HG02588 (cell line): ENCODE data around the gene THBS4.
A peak's percentile ranks its signal among the peaks of the same experiment; 100 is the strongest.
"Not testable (repeated sequence)": the region's sequence is repeated elsewhere in the genome, so short reads cannot be mapped to it uniquely, and the experiment has no call there.

Experiments used
- ATAC-seq: cut with Tn5 transposase; IDR thresholded peaks from one replicate; pipeline ENCODE4 v1.9.1; 2021; ENCODE audit warnings: mild to moderate bottlenecking, moderate library complexity; ENCODE audit not compliant: unreplicated experiment

THBS4 gene

DNA sequence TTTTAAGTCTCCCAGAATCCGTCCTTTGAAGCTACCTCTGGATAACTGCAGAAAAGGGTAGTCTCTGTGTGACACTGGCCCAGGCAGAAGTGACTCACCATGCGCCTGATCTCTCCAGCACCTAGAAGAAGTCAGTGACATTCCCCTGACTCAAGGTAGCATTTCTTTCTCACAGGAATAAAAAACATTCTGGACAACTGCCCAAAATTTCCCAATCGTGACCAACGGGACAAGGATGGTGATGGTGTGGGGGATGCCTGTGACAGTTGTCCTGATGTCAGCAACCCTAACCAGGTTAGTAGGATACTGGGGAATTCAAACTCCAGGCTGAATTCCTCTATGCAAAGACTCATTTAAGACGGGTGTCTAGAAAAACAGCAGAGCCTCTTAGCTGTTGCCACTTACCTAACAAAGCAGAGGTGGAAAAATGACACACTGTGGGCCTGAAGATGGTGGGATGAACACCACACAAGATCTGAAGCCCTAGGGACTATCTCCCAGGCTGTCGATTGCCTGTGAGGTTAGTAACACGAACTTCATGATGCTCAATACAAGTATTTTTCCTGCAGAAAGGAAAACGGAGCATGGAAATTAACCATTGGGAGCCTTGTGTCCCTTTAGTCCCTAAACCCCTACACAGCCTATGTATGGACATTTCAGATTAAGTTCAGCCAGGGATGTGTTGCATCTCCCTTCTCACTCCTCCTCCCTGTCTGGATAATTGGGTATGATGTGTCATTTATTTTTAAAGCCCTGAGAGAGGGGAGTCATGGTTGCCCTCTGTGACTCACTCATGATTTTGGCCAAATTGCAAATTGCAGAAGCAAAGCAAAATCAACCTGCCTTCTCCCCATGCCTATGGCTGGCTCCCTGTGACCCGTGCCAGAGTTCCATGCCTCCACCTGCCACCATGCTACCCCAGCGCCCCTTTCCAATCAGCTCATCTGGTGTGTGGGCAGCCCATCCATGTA, 37.2 kb downstream of the THBS4 start:
- ATAC-seq: no peak

DNA sequence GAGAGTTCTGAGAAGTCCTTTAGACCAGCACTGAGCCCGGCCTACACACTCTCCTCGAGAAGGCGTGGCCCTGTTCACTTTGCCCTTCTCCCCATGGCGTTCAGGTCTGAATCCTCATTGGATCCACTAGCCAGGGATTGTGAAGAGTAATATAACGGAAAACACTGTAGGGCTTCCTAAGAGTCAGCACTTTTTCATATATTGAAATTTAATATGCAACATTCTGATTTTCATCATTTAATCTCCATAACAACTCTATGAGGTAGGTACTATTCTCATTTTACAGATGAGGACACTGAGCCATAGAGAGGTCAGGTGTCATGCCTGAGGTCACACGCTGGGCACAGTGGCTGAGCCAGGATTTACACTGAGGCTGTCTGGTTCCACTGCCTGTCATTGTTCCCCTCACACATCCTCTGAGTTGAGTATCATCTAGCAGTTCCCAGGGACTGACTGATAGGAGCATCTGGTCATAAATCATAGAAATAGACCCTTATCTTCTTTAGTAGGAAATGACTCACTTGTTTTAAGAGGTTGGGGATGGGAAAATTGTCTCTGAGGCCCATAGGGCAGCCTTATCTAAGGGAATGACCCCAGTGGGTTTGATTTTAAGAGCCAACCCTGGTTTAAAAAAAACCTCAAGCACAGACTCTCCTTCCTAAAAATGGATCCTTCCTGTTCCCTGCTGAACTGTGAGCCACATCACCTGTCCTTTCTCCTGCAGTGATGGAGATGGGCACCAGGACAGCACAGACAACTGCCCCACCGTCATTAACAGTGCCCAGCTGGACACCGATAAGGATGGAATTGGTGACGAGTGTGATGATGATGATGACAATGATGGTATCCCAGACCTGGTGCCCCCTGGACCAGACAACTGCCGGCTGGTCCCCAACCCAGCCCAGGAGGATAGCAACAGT, 41.2 kb downstream of the THBS4 start:
- no peak for ATAC-seq

GRCh38 chr5:80077051-80077714, 42.0 kb downstream of the THBS4 start:
- no peak for ATAC-seq

DNA sequence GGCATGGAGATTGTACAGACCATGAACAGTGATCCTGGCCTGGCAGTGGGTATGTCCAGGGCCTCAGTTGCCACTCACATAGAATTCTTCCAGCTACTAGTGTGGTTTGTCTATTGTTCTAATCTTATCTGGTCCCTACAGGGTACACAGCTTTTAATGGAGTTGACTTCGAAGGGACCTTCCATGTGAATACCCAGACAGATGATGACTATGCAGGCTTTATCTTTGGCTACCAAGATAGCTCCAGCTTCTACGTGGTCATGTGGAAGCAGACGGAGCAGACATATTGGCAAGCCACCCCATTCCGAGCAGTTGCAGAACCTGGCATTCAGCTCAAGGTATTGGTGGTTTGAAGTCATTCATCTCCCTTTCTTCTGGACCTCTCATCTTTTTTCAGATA, 43.8 kb downstream of the THBS4 start:
- no peak for ATAC-seq

DNA sequence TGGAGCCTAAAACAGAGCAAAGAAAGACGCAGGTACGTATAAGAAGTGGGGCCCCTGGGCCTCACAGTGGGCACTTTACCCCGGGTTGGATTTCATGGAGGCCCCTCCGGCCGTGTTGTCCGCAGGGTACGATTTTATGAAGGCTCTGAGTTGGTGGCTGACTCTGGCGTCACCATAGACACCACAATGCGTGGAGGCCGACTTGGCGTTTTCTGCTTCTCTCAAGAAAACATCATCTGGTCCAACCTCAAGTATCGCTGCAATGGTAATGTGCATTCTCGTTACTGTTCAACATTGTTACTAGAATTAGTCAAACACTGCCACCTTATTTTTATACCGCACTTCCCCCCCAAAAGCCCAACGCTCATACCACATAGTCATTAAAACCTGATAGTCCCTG, 47.1 kb downstream of the THBS4 start:
- no peak for ATAC-seq

DNA sequence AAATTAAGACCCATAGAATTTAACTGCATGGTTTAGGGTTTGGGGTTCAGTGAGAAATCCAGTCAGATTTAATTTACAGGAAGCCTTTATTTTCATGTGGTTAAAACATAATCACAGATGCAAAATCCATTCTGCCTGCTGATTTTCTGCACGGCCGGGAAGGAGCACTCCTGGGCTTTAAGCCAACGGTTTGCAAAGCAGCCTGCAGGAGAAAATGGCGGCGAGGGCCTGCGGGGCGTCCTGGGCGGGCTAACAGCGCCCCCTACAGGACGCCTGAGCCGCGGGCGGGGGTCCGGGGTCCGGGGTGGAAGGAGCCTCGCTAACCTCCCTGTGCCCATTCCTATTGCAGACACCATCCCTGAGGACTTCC, 47.6 kb downstream of the THBS4 start:
- no peak for ATAC-seq

DNA sequence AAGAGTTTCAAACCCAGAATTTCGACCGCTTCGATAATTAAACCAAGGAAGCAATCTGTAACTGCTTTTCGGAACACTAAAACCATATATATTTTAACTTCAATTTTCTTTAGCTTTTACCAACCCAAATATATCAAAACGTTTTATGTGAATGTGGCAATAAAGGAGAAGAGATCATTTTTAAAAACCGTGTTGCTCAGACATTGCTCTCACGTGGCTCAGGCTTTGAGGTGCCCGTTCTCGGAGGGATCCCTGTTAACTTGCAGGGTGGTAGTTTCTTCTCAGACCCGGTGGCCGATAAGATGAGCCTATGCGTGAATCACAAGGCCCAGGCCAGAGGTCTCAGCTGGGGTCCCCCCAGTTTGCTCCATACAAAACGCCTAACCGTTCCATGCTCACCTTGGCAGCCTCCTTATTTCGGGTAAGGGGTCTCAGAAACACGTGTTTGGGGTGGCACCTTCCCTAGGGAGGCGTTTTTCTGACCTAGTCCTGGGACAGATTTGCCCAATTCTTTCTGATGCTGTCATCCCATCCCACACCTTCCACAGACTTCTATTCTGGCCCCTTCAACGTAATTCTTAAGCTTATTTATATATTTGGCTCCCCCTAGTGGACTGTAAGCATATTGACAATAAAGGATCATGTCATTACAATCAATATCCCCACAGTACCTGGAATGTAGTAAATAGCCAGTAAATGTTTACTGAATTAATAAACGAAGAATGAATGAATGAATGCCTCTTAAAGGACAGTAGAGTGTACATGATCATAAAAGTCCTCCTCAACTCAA, 48.1 kb downstream of the THBS4 start:
- ATAC-seq: peak; percentile 55

GRCh38 chr5:80090884-80091166, 55.7 kb downstream of the THBS4 start:
- no peak for ATAC-seq

GRCh38 chr5:80091792-80092192, 56.6 kb downstream of the THBS4 start:
- ATAC-seq: not testable (repeated sequence)

DNA sequence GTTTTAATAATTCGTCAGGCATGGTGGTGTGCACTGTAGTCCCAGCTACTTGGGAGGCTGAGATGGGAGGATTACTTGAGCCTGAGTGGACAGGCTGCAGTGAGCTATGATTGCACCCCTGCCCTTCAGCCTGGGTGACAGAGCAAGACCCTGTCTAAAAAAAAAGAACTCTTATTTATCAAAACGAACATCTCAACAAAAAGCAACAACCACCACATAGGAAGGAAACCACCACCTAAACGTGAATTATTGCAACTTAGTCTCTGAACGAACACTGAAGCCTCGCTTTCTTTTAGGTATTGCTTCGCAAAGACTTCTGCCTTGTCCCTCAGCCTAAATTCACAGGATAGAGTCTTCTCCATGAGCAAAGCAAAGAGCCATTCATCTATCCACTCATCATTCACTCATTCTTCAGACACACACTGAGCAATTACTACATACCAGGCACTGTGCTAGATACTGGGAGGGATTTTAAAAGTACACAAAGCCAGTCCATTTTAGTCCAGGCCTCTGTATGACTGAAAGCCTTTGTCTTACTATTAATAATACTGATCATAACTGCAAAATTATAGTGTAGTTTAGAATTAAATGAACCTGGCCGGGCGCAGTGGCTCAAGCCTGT, 57.4 kb downstream of the THBS4 start:
- ATAC-seq: no peak

- no peak for ATAC-seq
Observed at GRCh38 chr5:80093796-80094195, 58.6 kb downstream of the THBS4 start.

GRCh38 chr5:80094236-80094738, 59.1 kb downstream of the THBS4 start:
- no peak for ATAC-seq

- ATAC-seq: no peak
Observed at GRCh38 chr5:80097451-80097850, 62.3 kb downstream of the THBS4 start.

DNA sequence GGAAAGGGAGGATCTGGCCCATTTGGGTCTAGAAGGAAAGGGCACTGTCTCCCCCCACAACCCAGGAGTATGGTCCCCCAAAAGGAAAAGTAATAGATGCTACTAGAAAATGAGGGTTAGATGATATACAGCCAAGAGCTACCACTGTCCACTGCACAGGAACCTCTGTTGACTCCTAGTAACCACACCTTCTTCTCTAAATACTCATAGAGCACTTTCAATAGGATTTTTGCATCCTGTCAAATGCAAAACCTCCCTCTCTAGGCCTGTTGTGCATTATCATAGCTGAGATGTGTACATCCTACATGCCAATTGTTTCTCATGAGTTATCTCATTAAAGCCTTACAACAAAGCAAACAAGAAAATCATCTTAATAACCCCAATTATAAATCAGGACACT, 66.8 kb downstream of the THBS4 start:
- no peak for ATAC-seq

GRCh38 chr5:80103371-80103770, 68.2 kb downstream of the THBS4 start:
- no peak for ATAC-seq

GRCh38 chr5:80105698-80106439, 70.7 kb downstream of the THBS4 start:
- ATAC-seq: no peak

DNA sequence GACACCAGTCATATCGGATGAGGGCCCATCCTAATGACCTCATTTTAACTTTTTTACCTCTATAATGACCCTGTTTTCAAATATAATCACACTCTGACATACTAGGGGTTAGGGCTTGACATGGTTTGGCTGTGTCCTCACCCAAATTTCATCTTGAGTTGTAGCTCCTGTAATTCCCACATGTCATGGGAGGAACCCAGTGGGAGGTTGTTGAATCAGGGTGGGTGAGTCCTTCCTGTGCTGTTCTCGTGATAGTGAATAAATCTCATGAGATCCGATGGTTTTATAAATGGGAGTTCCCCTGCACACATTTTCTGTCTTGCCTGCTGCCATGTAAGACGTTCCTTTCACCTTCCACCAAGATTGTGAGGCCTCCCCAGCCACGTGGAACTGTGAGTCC, 71.8 kb downstream of the THBS4 start:
- no peak for ATAC-seq

DNA sequence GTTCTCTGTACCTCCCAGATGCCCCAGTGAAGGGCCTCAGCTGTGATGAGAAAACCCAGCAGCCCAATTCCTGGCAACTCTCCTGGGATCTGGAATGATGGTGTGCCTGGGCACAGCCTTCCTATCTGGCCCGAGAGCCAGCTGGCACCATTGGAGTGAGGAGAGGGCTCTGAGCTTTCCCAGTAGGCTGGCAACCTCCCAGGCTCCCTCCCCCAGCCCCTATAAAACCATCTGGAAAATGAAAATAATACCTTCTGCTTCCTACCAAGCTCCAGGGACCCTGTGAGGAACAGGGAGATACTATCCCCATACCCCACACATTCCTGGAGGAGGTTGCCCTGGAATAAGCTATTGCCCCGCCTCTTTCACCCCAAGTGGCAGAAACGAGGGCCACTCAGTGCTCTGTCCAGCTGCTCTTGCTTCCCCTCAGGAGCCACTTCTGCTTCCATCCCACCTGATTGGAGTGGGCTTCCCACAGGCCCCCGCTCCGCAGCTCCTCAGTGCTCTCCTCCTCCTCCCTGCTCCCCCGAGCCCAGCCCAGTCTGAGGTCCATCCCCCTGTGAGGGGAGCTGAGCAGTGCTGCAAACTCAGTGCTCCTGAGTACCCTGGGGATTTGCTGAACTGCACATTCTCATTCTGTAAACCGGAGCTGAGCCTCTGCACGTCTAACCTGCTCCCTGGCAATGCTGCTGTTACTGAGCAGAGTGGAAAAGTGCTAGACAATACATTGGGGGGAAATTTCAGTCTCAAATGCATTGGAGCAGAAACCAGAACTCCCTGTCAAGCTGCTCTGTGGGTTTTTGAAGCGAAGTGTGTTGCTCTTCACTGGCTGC, 74.7 kb downstream of the THBS4 start:
- ATAC-seq: no peak
